CD4-positive, alpha-beta T cell treated with Interleukin-15 for 1 hour (primary cell): ENCODE data around the gene COL11A2.

Experiments
- DNase-seq: peaks from one replicate; pipeline ENCODE4 v3.0.0-alpha.2; 2020

COL11A2 gene

GRCh38 chr6:33171016-33171879, 21.0 kb downstream of the COL11A2 start:
- no peak for DNase-seq

GRCh38 chr6:33170176-33171015, 21.9 kb downstream of the COL11A2 start:
- DNase-seq: no peak

GRCh38 chr6:33169291-33170175, 22.7 kb downstream of the COL11A2 start:
- DNase-seq: no peak

GRCh38 chr6:33168639-33169038, 23.6 kb downstream of the COL11A2 start:
- DNase-seq: no peak

- no peak for DNase-seq
Observed at GRCh38 chr6:33168284-33168601, 24.0 kb downstream of the COL11A2 start.

- DNase-seq: no peak
Observed at GRCh38 chr6:33167374-33168283, 24.6 kb downstream of the COL11A2 start.

GRCh38 chr6:33166811-33167210, 25.5 kb downstream of the COL11A2 start:
- no peak for DNase-seq

- DNase-seq: no peak
Observed at GRCh38 chr6:33166363-33166762, 25.9 kb downstream of the COL11A2 start.

- no peak for DNase-seq
Observed at GRCh38 chr6:33165581-33166258, 26.5 kb downstream of the COL11A2 start.

- no peak for DNase-seq
Observed at GRCh38 chr6:33164665-33165373, 27.4 kb downstream of the COL11A2 start.

GRCh38 chr6:33164176-33164575, 28.1 kb downstream of the COL11A2 start:
- no peak for DNase-seq

- no peak for DNase-seq
Observed at GRCh38 chr6:33163540-33163939, 28.7 kb downstream of the COL11A2 start.

GRCh38 chr6:33161354-33162331, 30.6 kb downstream of the COL11A2 start:
- peak; percentile 81 for DNase-seq

- no peak for DNase-seq
Observed at GRCh38 chr6:33160728-33161344, 31.4 kb downstream of the COL11A2 start.

- DNase-seq: no peak
Observed at GRCh38 chr6:33160096-33160495, 32.2 kb downstream of the COL11A2 start.

GRCh38 chr6:33156964-33157363, 35.3 kb downstream of the COL11A2 start:
- no peak for DNase-seq

- no peak for DNase-seq
Observed at GRCh38 chr6:33156561-33156960, 35.7 kb downstream of the COL11A2 start.

- DNase-seq: no peak
Observed at GRCh38 chr6:33154349-33154748, 37.9 kb downstream of the COL11A2 start.

GRCh38 chr6:33151050-33151449, 41.2 kb downstream of the COL11A2 start:
- no peak for DNase-seq
